Large intestine (tissue), 3 donors: ENCODE results near the gene TLL2. TPM values are rescaled to one million over a fixed set of nuclear protein-coding genes. Genes with fewer than 3 reads are reported as not detected.

Experiments used
- DNase-seq, 2 donors: peaks; one replicate each; pipeline versions ENCODE4 v3.0.0 to v3.0.0-alpha.2; 2013
- H3K27ac ChIP-seq: one replicate; pipeline ENCODE4 v1.5.1; 2013; ENCODE audit warnings: low read length
- H3K27me3 ChIP-seq: 2 replicates; pipeline ENCODE4 v1.6.1; 2013; ENCODE audit warnings: low read length; ENCODE audit not compliant: control insufficient read depth, insufficient read depth
- H3K36me3 ChIP-seq: 2 replicates; pipeline ENCODE4 v1.6.1; 2013; ENCODE audit warnings: low read length; ENCODE audit not compliant: control insufficient read depth, insufficient read depth
- H3K4me1 ChIP-seq: one replicate; pipeline ENCODE4 v1.6.1; 2013; ENCODE audit warnings: low read length; ENCODE audit not compliant: control insufficient read depth, insufficient read depth
- H3K4me3 ChIP-seq: one replicate; pipeline ENCODE4 v1.5.1; 2013; ENCODE audit warnings: low read length
- H3K9me3 ChIP-seq: one replicate; pipeline ENCODE4 v1.6.1; 2013; ENCODE audit warnings: mild to moderate bottlenecking, low read depth, low read length, moderate library complexity; ENCODE audit not compliant: control insufficient read depth
- WGBS: methylation state at CpG from one replicate; pipeline ENCODE4 v1.1.5; 2013; ENCODE audit warnings: low lambda C conversion rate; ENCODE audit not compliant: insufficient coverage; 5-methylcytosine and 5-hydroxymethylcytosine counted together
- polyA plus RNA-seq: library from polyadenylated mRNA; unstranded; fragments of 120-200 nt; gene quantifications from one replicate; pipeline ENCODE4 v1.2.1, GENCODE V29; 2013

Gene TLL2
- polyA plus RNA-seq, 1 donor = 0.99 TPM

GRCh38 chr10:96389785-96390184 lies 123.9 kb downstream of the TLL2 start:
- 50% methylated on average over 2 of the region's 5 CpGs for WGBS

DNA sequence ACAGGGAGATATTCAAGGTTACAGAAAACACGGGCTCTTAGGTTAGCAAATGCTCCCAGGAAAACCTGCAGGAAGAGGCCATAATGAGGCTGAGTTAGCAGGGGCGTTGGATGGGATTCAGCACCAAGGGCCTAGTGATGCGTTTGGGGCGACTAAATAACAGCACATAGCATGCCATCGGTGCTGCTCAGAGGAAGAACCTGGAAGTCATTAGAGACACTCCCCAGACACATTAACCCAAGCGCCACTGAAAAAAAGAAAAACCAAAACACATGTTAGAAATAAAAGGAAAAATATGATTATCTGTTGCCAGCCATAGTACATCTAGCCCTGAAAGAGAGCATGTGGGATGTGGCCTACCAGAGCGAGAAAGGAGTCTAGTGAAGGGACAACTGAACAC lies 126.1 kb downstream of the TLL2 start:
- Histone ChIP-seq H3K4me1 (no peaks in the 10 kb centered on the region), H3K9me3 (no peaks in the 10 kb centered on the region), H3K27me3 (peaks cover 41% of the 10 kb centered on the region), H3K27ac (no peak overlapping the region), H3K4me3 (no peak overlapping the region), H3K36me3 (no peaks in the 10 kb centered on the region)
- no peak for DNase-seq
- 100% methylated on average over 1 of the region's 7 CpGs for WGBS

More at GRCh38 chr10:96389785-96390184, 123.9 kb downstream of the TLL2 start:
- DNase-seq = no peak
- no peaks in the 10 kb centered on the region for H3K36me3 ChIP-seq
- H3K9me3 ChIP-seq = no peaks in the 10 kb centered on the region
- no peak overlapping the region for H3K27ac ChIP-seq
- no peak overlapping the region for H3K4me3 ChIP-seq
- peaks cover 53% of the 10 kb centered on the region for H3K27me3 ChIP-seq
- no peaks in the 10 kb centered on the region for H3K4me1 ChIP-seq

DNA sequence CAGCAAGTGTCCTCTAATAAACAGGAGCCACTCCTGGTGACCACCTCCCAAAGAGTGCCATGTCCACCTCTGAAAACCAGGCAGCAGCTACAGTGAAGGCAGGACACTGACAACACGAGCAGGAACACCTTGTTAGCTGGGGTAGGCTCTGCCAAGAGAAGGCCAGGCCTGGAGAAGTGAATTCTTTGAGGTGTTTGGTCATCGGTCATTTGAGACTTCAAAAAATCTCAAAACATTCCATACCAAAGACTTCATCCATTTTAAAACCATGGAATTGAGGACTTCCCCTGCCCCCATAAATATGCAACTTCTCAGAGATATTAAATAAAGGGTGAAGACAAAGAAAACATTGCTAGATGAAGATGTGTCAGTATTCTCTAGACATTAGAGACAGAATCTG lies 126.6 kb downstream of the TLL2 start:
- H3K4me1 ChIP-seq = no peaks in the 10 kb centered on the region
- no peak for DNase-seq
- no peaks in the 10 kb centered on the region for H3K9me3 ChIP-seq
- no peaks in the 10 kb centered on the region for H3K36me3 ChIP-seq
- peaks cover 39% of the 10 kb centered on the region for H3K27me3 ChIP-seq
- H3K4me3 ChIP-seq = no peak overlapping the region
- no peak overlapping the region for H3K27ac ChIP-seq
- no CpG with 5 or more reads among the region's 2 CpGs for WGBS

DNA sequence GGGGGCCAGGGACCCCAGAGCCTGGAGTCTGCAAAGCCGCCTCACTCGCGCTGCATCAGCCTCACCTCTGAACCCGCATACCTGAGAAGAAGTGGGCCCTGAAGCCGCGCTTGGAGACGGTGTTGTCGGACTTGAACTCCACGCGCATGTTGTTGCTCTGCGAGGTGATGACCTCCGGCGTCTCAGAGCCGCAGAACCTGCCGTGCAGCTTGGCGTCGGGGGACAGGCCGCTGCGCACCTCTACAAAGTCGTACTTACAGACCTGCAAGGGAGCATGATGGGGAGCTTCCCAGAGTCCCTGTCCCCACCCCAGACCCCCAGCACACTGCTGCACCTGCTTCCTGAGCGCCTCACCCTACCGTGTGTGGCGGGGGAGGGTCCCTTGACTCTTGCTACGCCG lies 129.2 kb downstream of the TLL2 start:
- H3K36me3 ChIP-seq = no peaks in the 10 kb centered on the region
- no peak overlapping the region for H3K27ac ChIP-seq
- no CpG with 5 or more reads among the region's 25 CpGs for WGBS
- H3K4me3 ChIP-seq = no peak overlapping the region
- peaks cover 24% of the 10 kb centered on the region for H3K27me3 ChIP-seq
- no peaks in the 10 kb centered on the region for H3K4me1 ChIP-seq
- DNase-seq = no peak
- H3K9me3 ChIP-seq = no peaks in the 10 kb centered on the region

- DNase-seq = no peak
- H3K27me3 ChIP-seq = peaks cover 11% of the 10 kb centered on the region
- H3K4me3 ChIP-seq = no peak overlapping the region
- no peaks in the 10 kb centered on the region for H3K36me3 ChIP-seq
- no CpG with 5 or more reads among the region's 7 CpGs for WGBS
- no peaks in the 10 kb centered on the region for H3K9me3 ChIP-seq
- H3K27ac ChIP-seq = no peak overlapping the region
- no peaks in the 10 kb centered on the region for H3K4me1 ChIP-seq
Measured at GRCh38 chr10:96380821-96381220, 132.9 kb downstream of the TLL2 start.

- H3K4me3 ChIP-seq = no peak overlapping the region
- H3K27me3 ChIP-seq = peaks cover 6% of the 10 kb centered on the region
- no peaks in the 10 kb centered on the region for H3K4me1 ChIP-seq
- H3K36me3 ChIP-seq = no peaks in the 10 kb centered on the region
- H3K9me3 ChIP-seq = no peaks in the 10 kb centered on the region
- WGBS = no CpG with 5 or more reads among the region's 8 CpGs
- no peak for DNase-seq
- H3K27ac ChIP-seq = no peak overlapping the region
Measured at GRCh38 chr10:96379758-96380157, 134.0 kb downstream of the TLL2 start.

GRCh38 chr10:96378741-96379140 lies 135.0 kb downstream of the TLL2 start:
- H3K27me3 ChIP-seq = peaks cover 4% of the 10 kb centered on the region
- H3K36me3 ChIP-seq = no peaks in the 10 kb centered on the region
- no peak overlapping the region for H3K4me3 ChIP-seq
- no CpG with 5 or more reads among the region's 15 CpGs for WGBS
- no peak overlapping the region for H3K27ac ChIP-seq
- H3K9me3 ChIP-seq = no peaks in the 10 kb centered on the region
- peaks cover 2% of the 10 kb centered on the region for H3K4me1 ChIP-seq
- no peak for DNase-seq

GRCh38 chr10:96377816-96378294 lies 135.9 kb downstream of the TLL2 start:
- H3K9me3 ChIP-seq = no peaks in the 10 kb centered on the region
- no peak overlapping the region for H3K27ac ChIP-seq
- 80% methylated on average over 1 of the region's 6 CpGs for WGBS
- H3K4me1 ChIP-seq = peaks cover 2% of the 10 kb centered on the region
- no peak for DNase-seq
- H3K27me3 ChIP-seq = peaks cover 4% of the 10 kb centered on the region
- H3K36me3 ChIP-seq = no peaks in the 10 kb centered on the region
- no peak overlapping the region for H3K4me3 ChIP-seq

DNA sequence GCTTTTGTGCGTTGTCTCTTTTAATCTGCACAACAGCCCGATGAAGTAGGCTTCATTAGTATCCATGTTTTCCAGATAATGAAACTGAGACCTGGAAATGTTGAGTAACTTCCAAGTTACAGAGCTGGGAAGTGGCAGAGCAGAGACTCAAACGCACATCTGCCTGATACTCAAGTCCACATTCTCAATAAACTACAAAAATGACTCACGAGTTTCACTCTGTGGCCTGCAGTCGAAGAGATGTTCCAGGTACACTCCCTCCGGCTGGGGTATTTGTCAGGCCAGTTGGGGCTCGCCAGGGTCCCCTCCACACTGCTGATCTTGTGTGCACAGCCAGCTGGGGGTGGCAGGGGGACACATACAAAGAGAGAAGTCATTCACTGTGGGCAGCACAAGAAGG lies 137.2 kb downstream of the TLL2 start:
- no peak overlapping the region for H3K27ac ChIP-seq
- peaks cover 4% of the 10 kb centered on the region for H3K27me3 ChIP-seq
- 90% methylated on average over 2 of the region's 7 CpGs for WGBS
- H3K9me3 ChIP-seq = no peaks in the 10 kb centered on the region
- no peaks in the 10 kb centered on the region for H3K36me3 ChIP-seq
- H3K4me3 ChIP-seq = no peak overlapping the region
- no peak for DNase-seq
- peaks cover 2% of the 10 kb centered on the region for H3K4me1 ChIP-seq

DNA sequence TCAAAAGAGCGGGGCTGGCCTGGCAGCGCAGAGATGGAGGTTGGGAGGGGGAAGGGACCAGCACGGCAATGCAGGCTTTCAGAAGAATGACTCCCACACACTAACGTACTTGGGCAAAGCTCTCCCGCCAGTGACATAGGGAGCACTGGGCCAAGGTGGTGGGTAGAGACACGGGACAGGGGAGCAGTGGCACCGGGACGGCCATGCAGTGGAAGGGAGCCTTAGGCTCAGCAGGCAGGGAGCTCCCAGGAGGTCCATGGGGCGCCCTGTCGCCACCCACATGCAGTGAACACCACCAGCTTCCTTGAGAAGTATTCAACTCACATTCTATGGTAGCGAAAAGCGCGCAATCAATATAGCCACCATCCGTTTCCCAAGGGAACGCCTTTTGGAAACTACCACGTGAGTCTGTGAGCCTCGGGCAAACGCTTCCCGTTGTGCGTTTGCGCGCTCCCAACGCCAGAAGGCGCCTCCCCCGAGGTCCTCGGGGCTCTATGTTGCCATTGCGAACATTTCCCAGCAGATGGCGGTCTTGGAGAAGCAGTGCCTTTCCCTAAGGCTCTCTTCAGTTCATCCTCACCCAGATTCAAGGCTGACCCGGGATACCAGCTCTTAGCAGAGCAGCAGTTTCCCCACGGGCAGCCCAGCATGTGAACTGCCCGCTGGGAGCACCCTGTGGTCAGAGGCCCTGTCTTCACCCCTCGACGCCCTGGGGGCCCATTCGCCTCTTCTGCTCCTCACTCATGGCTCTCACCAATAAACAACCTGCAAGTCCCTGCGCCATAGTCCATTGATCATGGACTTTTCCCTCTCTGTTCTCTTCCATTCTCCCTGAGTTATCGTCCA lies 138.5 kb downstream of the TLL2 start:
- no CpG with 5 or more reads among the region's 36 CpGs for WGBS
- Histone ChIP-seq H3K27me3 (peaks cover 4% of the 10 kb centered on the region), H3K9me3 (no peaks in the 10 kb centered on the region), H3K27ac (peak overlapping the region; percentile 4), H3K4me3 (peak overlapping the region; percentile 54), H3K36me3 (no peaks in the 10 kb centered on the region), H3K4me1 (peaks cover 2% of the 10 kb centered on the region)
- DNase-seq = peak; percentile 90 to 91

DNA sequence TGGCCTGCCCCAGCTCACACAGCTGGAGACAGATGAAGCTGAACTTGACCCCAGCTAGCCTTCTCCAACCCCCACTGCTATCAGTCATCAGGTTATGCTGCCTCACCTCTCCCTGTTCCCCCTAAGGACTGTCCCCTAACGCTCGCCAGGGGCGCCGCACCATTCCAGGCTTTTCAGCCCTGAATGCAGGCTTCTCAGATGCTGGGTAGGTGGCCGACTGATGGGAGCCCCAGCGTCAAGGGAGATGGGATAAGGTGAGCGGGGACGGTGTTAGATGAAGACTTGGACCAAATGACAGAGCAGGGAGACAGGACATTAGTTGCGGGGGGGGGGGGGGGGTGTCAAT lies 139.1 kb downstream of the TLL2 start:
- H3K27ac ChIP-seq = no peak overlapping the region
- DNase-seq = peak; percentile 21 to 27
- H3K27me3 ChIP-seq = peaks cover 4% of the 10 kb centered on the region
- H3K36me3 ChIP-seq = no peaks in the 10 kb centered on the region
- WGBS = no CpG with 5 or more reads among the region's 9 CpGs
- H3K4me3 ChIP-seq = peak overlapping the region; percentile 54
- peaks cover 2% of the 10 kb centered on the region for H3K4me1 ChIP-seq
- no peaks in the 10 kb centered on the region for H3K9me3 ChIP-seq
